SU-DHL-6 (cell line): ENCODE measurements around the gene PPFIBP1.

ENCODE experiments used
- H2AFZ ChIP-seq: fragments of 200-600 bp; sonication (generic); 2 replicates; pipeline ENCODE4 v1.6.1; 2014; ENCODE audit warnings: low read depth, mild to moderate bottlenecking, moderate library complexity, mixed read lengths, antibody characterized with exemption, low read length; ENCODE audit not compliant: severe bottlenecking
- H3F3A ChIP-seq: fragments of 200-600 bp; shearing (Covaris generic); 2 replicates; pipeline ENCODE4 v1.6.0; 2016; ENCODE audit warnings: antibody characterized with exemption, mild to moderate bottlenecking; ENCODE audit not compliant: insufficient read depth
- H3K27ac ChIP-seq: fragments of 200-600 bp; sonication (generic); 2 replicates; pipeline ENCODE4 v1.5.1; 2016; ENCODE audit warnings: low read depth, mild to moderate bottlenecking, low read length, moderate library complexity, mixed read lengths
- H3K27me3 ChIP-seq: fragments of 200-600 bp; sonication (generic), shearing (Covaris generic); 2 replicates; pipeline ENCODE4 v1.6.0; 2014; ENCODE audit warnings: mild to moderate bottlenecking, low read length
- H3K36me3 ChIP-seq: fragments of 200-600 bp; sonication (generic); 2 replicates; pipeline ENCODE4 v1.6.1; 2014; ENCODE audit warnings: mild to moderate bottlenecking, low read length, mixed read lengths
- H3K4me2 ChIP-seq: fragments of 300-600, 200-600 bp; shearing (Covaris generic), sonication (generic); 2 replicates; pipeline ENCODE4 v1.6.0; 2014; ENCODE audit warnings: low read length, low read depth, mild to moderate bottlenecking; ENCODE audit not compliant: poor library complexity, severe bottlenecking
- H3K4me3 ChIP-seq: fragments of 200-600 bp; sonication (generic); 2 replicates; pipeline ENCODE4 v1.5.1; 2014; ENCODE audit warnings: antibody characterized with exemption, low read length, mild to moderate bottlenecking, mixed read lengths; ENCODE audit not compliant: insufficient read depth, poor library complexity, severe bottlenecking
- H3K79me2 ChIP-seq: fragments of 200-600 bp; sonication (generic); 2 replicates; pipeline ENCODE4 v1.6.1; 2014; ENCODE audit warnings: mild to moderate bottlenecking, low read length, moderate library complexity; ENCODE audit not compliant: insufficient read depth
- H3K9ac ChIP-seq: fragments of 200-600 bp; sonication (generic); 2 replicates; pipeline ENCODE4 v1.7.0; 2014; ENCODE audit warnings: mild to moderate bottlenecking, low read length
- H3K9me2 ChIP-seq: fragments of 200-600 bp; sonication (generic); replicated peaks from 2 replicates; pipeline ENCODE4 v1.6.1; 2014; ENCODE audit warnings: low read length; ENCODE audit not compliant: insufficient read depth
- H3K9me3 ChIP-seq: fragments of 200-600 bp; sonication (generic); 2 replicates; pipeline ENCODE4 v1.6.1; 2014; ENCODE audit warnings: low read length, mixed read lengths; ENCODE audit not compliant: insufficient read depth
- H4K20me1 ChIP-seq: fragments of 200-600 bp; sonication (generic); 2 replicates; pipeline ENCODE4 v1.6.1; 2014; ENCODE audit warnings: low read depth, mild to moderate bottlenecking, antibody characterized with exemption, low read length, moderate library complexity, mixed read lengths
- EZH2phosphoT487 ChIP-seq: fragments of 200-600 bp; sonication (generic), shearing (Covaris generic); conservative IDR thresholded peaks from 2 replicates; pipeline ENCODE4 v1.6.1; 2018; ENCODE audit warnings: mild to moderate bottlenecking, antibody characterized with exemption, low read length, moderate library complexity, mixed read lengths
- TF ChIP-seq, protein P1 (sequence below): fragments of 200-600 bp; sonication (generic); IDR thresholded peaks from one replicate; pipeline ENCODE4 v1.5.1; 2017; ENCODE audit warnings: antibody characterized with exemption, mild to moderate bottlenecking, low read length, moderate library complexity; ENCODE audit not compliant: insufficient read depth, poor library complexity, severe bottlenecking

Gene PPFIBP1

DNA sequence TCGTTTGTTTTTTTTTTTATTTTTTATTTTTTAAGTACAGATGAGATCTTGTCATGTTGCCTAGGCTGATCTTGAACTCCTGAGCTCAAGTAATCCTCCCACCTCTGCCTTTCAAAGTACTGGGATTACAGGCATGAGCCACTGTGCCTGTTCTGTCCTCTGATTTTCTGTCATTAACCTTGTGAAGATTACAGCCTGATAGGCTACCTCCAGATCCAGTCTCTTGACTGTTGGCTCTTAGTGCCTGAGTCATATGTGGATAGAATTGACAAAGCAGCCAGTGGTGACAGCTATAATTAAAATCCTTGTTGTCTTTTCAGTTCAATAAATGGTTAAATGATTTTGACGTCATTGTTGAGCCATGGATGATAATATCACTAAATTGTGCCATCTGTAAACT, 151.0 kb downstream of the PPFIBP1 start:
- Histone ChIP-seq H3K9me3 (no peaks in the 10 kb centered on the region), H2AFZ (no peak overlapping the region), H3K4me2 (no peak overlapping the region), H3K9ac (no peak overlapping the region), H3K79me2 (no peaks in the 10 kb centered on the region), H3K4me3 (no peak overlapping the region), H3K27me3 (no peaks in the 10 kb centered on the region), H3F3A (no peaks in the 10 kb centered on the region), H4K20me1 (no peaks in the 10 kb centered on the region), H3K36me3 (no peaks in the 10 kb centered on the region), H3K9me2 (no peaks in the 10 kb centered on the region), H3K27ac (no peak overlapping the region)
- no peak for TF ChIP-seq EZH2phosphoT487

DNA sequence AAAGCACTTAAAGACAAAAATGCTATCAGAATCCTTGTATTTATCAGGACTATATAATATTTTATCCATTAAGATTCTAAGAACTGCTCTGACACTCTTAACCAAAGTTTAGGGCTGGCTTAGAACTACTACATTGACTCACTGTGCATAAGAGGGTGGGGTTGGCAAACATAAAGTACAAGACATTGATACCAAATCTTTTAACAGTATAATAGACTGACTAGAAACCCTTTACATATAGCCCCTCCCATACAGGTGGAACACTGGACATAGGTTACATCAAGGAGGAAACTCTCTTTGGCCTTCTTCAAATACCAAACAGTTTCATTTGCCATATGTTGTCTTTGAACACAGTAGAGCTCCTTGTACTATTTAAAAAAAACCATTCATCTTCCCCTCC, 156.6 kb downstream of the PPFIBP1 start:
- H3K4me2 ChIP-seq, result no peak overlapping the region
- no peaks in the 10 kb centered on the region for H3K9me3 ChIP-seq
- H3K9me2 ChIP-seq, result no peaks in the 10 kb centered on the region
- no peak overlapping the region for H3K4me3 ChIP-seq
- no peaks in the 10 kb centered on the region for H3F3A ChIP-seq
- no peak overlapping the region for H3K27ac ChIP-seq
- no peaks in the 10 kb centered on the region for H3K27me3 ChIP-seq
- no peak for TF ChIP-seq EZH2phosphoT487
- TF ChIP-seq, protein P1, sequence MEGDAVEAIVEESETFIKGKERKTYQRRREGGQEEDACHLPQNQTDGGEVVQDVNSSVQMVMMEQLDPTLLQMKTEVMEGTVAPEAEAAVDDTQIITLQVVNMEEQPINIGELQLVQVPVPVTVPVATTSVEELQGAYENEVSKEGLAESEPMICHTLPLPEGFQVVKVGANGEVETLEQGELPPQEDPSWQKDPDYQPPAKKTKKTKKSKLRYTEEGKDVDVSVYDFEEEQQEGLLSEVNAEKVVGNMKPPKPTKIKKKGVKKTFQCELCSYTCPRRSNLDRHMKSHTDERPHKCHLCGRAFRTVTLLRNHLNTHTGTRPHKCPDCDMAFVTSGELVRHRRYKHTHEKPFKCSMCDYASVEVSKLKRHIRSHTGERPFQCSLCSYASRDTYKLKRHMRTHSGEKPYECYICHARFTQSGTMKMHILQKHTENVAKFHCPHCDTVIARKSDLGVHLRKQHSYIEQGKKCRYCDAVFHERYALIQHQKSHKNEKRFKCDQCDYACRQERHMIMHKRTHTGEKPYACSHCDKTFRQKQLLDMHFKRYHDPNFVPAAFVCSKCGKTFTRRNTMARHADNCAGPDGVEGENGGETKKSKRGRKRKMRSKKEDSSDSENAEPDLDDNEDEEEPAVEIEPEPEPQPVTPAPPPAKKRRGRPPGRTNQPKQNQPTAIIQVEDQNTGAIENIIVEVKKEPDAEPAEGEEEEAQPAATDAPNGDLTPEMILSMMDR, result no peak
- H2AFZ ChIP-seq, result no peak overlapping the region
- no peaks in the 10 kb centered on the region for H3K36me3 ChIP-seq
- H3K79me2 ChIP-seq, result no peaks in the 10 kb centered on the region
- H4K20me1 ChIP-seq, result no peaks in the 10 kb centered on the region
- no peak overlapping the region for H3K9ac ChIP-seq

DNA sequence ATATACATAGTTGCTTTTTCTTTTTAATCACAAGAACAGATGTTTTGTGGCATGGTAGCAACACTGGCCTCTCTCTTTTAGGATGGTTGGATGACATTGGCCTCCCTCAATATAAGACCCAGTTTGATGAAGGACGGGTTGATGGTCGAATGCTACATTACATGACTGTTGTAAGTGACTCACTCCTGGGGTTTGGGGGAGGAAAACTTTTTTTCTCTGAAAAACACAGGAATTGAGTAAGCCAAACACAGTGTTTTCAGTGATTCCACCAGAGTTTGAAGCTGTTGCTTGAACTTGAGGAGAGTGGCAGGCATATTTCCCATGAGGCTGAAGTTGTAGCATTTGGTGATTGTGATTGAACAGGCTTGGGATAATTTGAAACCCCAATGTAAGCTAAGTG, 158.5 kb downstream of the PPFIBP1 start:
- no peak overlapping the region for H3K27ac ChIP-seq
- no peaks in the 10 kb centered on the region for H3K27me3 ChIP-seq
- H4K20me1 ChIP-seq, result no peaks in the 10 kb centered on the region
- no peaks in the 10 kb centered on the region for H3K9me2 ChIP-seq
- H3K9me3 ChIP-seq, result no peaks in the 10 kb centered on the region
- H3K9ac ChIP-seq, result no peak overlapping the region
- no peak overlapping the region for H3K4me3 ChIP-seq
- TF ChIP-seq, protein P1, result no peak
- H2AFZ ChIP-seq, result no peak overlapping the region
- H3F3A ChIP-seq, result no peaks in the 10 kb centered on the region
- no peak overlapping the region for H3K4me2 ChIP-seq
- no peaks in the 10 kb centered on the region for H3K36me3 ChIP-seq
- H3K79me2 ChIP-seq, result no peaks in the 10 kb centered on the region

DNA sequence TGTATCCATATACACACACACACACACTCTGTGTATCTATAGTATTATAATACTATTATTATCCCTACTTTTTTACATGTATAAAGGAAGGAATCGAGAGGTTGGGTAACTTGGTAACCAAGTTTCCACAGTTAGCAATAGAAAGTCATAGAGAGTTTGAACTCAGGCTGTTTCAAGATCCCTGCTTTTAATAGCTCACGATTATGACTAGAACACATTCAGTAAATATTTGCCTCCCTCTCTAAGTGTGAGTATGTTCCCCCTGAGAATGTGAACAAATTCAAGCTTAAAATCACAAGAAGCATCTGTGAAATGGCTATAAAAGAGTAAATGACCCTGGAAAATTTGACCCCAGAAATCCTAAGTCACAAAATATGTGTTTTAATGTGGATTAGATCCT, 161.3 kb downstream of the PPFIBP1 start:
- H4K20me1 ChIP-seq, result no peaks in the 10 kb centered on the region
- no peak overlapping the region for H3K4me2 ChIP-seq
- no peaks in the 10 kb centered on the region for H3K9me3 ChIP-seq
- H3K4me3 ChIP-seq, result no peak overlapping the region
- H3K27ac ChIP-seq, result no peak overlapping the region
- no peaks in the 10 kb centered on the region for H3K79me2 ChIP-seq
- H3F3A ChIP-seq, result no peaks in the 10 kb centered on the region
- H3K9me2 ChIP-seq, result no peaks in the 10 kb centered on the region
- no peak overlapping the region for H2AFZ ChIP-seq
- H3K9ac ChIP-seq, result no peak overlapping the region
- H3K36me3 ChIP-seq, result no peaks in the 10 kb centered on the region
- TF ChIP-seq, protein P1, result no peak
- TF ChIP-seq EZH2phosphoT487, result no peak
- H3K27me3 ChIP-seq, result no peaks in the 10 kb centered on the region
